Nephron progenitor cell (in vitro differentiated cells): ENCODE data around the gene PLCB4.

Experiments used
- DNase-seq: peaks from one replicate; pipeline ENCODE4 v3.0.0; 2021
- H3K27ac Mint-ChIP-seq: 2 replicates; pipeline ENCODE4 v1.8.0; 2021; ENCODE audit warnings: mild to moderate bottlenecking, moderate library complexity, mixed read lengths
- H3K27me3 Mint-ChIP-seq: 2 replicates; pipeline ENCODE4 v1.8.0; 2021; ENCODE audit warnings: mild to moderate bottlenecking, low read depth, mixed read lengths; ENCODE audit not compliant: poor library complexity
- H3K36me3 Mint-ChIP-seq: 2 replicates; pipeline ENCODE4 v1.8.0; 2021; ENCODE audit warnings: low read depth, mixed read lengths
- H3K4me1 Mint-ChIP-seq: 2 replicates; pipeline ENCODE4 v1.8.0; 2021; ENCODE audit warnings: mixed read lengths
- H3K4me3 Mint-ChIP-seq: 2 replicates; pipeline ENCODE4 v1.8.0; 2021; ENCODE audit warnings: mild to moderate bottlenecking, moderate library complexity, mixed read lengths
- H3K9me3 Mint-ChIP-seq: 2 replicates; pipeline ENCODE4 v1.8.0; 2021; ENCODE audit warnings: mild to moderate bottlenecking, moderate library complexity, mixed read lengths
- TF ChIP-seq, protein P1 (sequence below): fragments of 200-600 bp; sonication (generic); IDR thresholded peaks from 2 replicates; pipeline ENCODE4 v1.5.0; 2021; ENCODE audit warnings: antibody characterized with exemption

The PLCB4 gene

DNA sequence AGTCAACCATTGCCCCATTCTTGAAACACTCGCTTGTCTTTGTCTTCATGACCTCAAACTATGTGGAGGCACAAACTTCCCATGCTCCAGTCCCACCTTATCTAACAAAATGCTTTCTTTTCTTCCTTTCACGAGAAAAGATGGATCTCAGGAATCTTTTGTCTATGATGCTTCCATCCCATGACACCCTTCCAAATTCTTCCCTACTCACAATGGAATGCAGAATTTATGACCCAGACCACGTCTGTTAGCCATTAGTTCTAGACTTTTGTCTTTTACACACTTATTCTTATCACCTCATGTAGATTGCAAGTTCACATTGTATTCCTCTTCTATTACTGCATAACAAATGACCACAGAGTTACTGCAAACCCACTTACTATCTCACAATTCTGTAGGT, 421.3 kb downstream of the PLCB4 start:
- H3K27me3 Mint-ChIP-seq = peaks cover 7% of the 10 kb centered on the region
- no peak overlapping the region for H3K4me3 Mint-ChIP-seq
- H3K27ac Mint-ChIP-seq = no peak overlapping the region
- peaks cover 10% of the 10 kb centered on the region for H3K4me1 Mint-ChIP-seq
- TF ChIP-seq, protein P1, sequence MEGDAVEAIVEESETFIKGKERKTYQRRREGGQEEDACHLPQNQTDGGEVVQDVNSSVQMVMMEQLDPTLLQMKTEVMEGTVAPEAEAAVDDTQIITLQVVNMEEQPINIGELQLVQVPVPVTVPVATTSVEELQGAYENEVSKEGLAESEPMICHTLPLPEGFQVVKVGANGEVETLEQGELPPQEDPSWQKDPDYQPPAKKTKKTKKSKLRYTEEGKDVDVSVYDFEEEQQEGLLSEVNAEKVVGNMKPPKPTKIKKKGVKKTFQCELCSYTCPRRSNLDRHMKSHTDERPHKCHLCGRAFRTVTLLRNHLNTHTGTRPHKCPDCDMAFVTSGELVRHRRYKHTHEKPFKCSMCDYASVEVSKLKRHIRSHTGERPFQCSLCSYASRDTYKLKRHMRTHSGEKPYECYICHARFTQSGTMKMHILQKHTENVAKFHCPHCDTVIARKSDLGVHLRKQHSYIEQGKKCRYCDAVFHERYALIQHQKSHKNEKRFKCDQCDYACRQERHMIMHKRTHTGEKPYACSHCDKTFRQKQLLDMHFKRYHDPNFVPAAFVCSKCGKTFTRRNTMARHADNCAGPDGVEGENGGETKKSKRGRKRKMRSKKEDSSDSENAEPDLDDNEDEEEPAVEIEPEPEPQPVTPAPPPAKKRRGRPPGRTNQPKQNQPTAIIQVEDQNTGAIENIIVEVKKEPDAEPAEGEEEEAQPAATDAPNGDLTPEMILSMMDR = no peak
- DNase-seq = no peak
- no peaks in the 10 kb centered on the region for H3K9me3 Mint-ChIP-seq
- H3K36me3 Mint-ChIP-seq = no peaks in the 10 kb centered on the region

DNA sequence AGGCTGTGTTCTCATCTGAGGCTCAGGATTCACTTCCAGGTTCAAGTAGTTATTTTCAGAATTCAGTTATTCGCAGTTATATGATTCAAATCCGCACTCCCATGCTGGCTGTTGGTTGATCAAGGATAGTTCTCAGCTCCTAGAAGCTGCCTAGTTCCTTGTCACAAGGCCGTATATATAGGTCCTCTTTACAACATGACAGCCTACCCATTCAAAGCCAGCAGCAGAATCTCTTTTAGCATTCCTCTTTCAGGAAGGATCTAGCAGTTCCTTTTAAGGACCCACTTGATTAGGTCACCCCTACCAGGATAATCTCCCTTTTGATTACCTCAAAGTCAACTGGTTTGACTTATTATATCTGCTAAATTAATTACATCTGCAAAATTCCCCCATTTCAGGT, 421.7 kb downstream of the PLCB4 start:
- peaks cover 8% of the 10 kb centered on the region for H3K4me1 Mint-ChIP-seq
- H3K9me3 Mint-ChIP-seq = no peaks in the 10 kb centered on the region
- no peak overlapping the region for H3K27ac Mint-ChIP-seq
- no peak for DNase-seq
- TF ChIP-seq, protein P1 = no peak
- no peaks in the 10 kb centered on the region for H3K36me3 Mint-ChIP-seq
- H3K4me3 Mint-ChIP-seq = no peak overlapping the region
- peaks cover 7% of the 10 kb centered on the region for H3K27me3 Mint-ChIP-seq

DNA sequence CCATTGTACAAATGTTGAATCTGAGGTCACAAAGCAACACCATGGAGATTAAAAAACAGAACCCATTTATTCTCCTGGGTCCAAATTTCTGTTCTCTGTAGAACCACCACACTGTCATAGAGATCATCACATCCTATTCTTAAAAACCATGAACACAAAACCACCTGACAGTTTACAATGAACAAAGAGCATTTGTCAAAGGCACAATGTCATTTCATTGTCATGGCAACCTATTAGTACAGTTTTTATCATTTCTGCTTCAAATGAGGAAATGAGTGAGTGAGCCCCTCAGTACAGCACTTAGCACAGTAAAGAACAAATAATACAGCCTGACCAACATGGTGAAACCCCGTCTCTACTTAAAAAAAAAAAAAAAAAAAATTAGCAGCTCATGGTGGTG, 422.4 kb downstream of the PLCB4 start:
- Mint-ChIP-seq H3K4me3 (no peak overlapping the region), H3K36me3 (no peaks in the 10 kb centered on the region), H3K27ac (no peak overlapping the region), H3K9me3 (no peaks in the 10 kb centered on the region), H3K4me1 (peaks cover 1% of the 10 kb centered on the region), H3K27me3 (peaks cover 11% of the 10 kb centered on the region)
- TF ChIP-seq, protein P1 = no peak
- no peak for DNase-seq

DNA sequence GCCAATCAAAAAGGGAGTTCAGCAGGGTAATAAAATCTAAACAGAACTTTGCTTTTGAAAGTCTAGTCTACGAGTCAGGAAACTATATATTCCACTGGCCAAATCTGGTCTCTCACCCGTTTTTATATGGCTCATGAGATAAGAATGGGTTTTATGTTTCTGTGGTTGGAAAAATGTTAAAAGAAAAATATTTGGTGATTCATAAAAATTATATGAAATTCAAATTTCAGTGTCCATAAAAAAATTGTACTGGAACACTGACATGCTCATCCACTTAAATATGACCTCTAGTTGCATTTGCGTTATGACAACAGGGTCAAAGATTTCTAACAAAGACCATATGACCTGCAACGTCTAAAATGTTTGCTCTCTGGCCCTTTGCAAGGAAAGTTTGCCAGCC, 423.2 kb downstream of the PLCB4 start:
- H3K27me3 Mint-ChIP-seq = peaks cover 16% of the 10 kb centered on the region
- no peak for DNase-seq
- no peak overlapping the region for H3K4me3 Mint-ChIP-seq
- H3K36me3 Mint-ChIP-seq = no peaks in the 10 kb centered on the region
- no peaks in the 10 kb centered on the region for H3K9me3 Mint-ChIP-seq
- no peaks in the 10 kb centered on the region for H3K4me1 Mint-ChIP-seq
- H3K27ac Mint-ChIP-seq = no peak overlapping the region
- TF ChIP-seq, protein P1 = no peak

DNA sequence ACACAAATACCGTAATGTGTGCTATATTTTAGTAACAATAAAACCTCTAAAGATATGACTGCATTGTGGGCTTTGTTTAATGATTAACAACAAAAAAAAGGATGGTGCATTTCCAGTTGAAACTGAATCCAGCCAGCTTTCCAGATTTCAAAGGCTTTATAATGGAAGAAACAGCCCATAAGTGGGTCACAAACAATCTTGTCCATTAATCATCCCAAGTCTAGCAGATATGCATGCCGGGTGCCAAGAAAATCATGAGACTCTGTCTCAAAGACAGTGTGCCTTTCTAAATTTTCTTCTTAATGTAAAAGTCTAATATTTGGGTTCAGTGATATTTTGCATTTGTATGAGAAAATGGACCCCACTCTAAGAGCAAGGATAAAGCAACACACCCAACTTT, 424.9 kb downstream of the PLCB4 start:
- no peaks in the 10 kb centered on the region for H3K4me1 Mint-ChIP-seq
- H3K4me3 Mint-ChIP-seq = no peak overlapping the region
- H3K9me3 Mint-ChIP-seq = no peaks in the 10 kb centered on the region
- TF ChIP-seq, protein P1 = no peak
- no peak overlapping the region for H3K27ac Mint-ChIP-seq
- H3K36me3 Mint-ChIP-seq = no peaks in the 10 kb centered on the region
- H3K27me3 Mint-ChIP-seq = peaks cover 16% of the 10 kb centered on the region
- no peak for DNase-seq

DNA sequence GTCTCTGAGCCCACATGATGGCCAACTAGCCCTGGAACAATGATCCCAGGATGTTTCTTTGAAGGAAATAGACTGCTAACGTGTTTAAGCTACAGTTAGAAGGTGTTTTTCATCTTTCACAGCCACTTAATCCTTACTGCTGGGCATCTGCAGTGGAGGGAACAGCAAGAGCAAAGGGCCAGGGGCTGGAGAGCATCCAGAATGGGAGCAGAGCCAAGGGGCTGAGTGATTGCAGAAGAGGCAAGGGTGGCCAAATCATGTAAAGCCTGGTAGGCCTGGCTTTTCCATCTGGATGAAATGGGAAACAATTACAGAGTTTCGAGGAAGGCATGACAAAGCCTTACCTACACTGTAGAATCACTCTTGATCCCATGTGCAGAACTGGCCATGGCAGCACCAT, 426.8 kb downstream of the PLCB4 start:
- Mint-ChIP-seq H3K4me3 (no peak overlapping the region), H3K9me3 (no peaks in the 10 kb centered on the region), H3K4me1 (no peaks in the 10 kb centered on the region), H3K27ac (no peak overlapping the region), H3K36me3 (no peaks in the 10 kb centered on the region), H3K27me3 (peaks cover 13% of the 10 kb centered on the region)
- TF ChIP-seq, protein P1 = no peak
- no peak for DNase-seq
